Measurements from ENCODE around the gene MARCHF2.
A peak's percentile ranks its signal among the peaks of the same experiment; 100 is the strongest.

Gene MARCHF2

DNA sequence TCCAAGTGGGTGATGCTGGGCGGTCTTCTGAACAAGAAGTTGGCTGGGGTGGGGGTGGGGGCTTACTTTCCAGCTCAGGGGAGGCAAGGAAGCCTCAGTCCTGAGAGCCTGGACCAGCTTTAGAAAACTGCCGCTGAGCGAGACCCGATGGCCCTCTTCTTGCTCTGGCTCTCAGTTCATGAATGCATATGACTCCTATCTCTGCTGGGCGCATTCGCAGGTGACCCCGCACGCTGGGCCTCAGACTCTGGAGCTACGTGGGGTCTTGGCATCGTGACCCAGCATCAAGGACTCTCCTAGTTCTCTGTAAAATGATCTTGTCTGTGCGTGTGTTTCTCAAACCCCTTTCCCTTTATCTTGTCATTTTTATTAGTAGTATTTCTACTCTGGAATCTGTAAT, 69.6 kb downstream of the MARCHF2 start:
- FAIRE-seq (no peak), DNase-seq (ENCODE audit: insufficient read length, low spot score) (no peak)
- TF ChIP-seq POLR2A (IDR thresholded peaks at IDR 0.05; ENCODE audit: low read depth, low read length) (no peak), SPI1 (IDR thresholded peaks at IDR 0.05; ENCODE audit: low read depth, low read length) (no peak), POLR2AphosphoS5 (IDR thresholded peaks at IDR 0.05; ENCODE audit: low read depth, low read length) (no peak), POU2F2 (IDR thresholded peaks at IDR 0.05; ENCODE audit: low read depth, low read length) (no peak), TAF1 (IDR thresholded peaks at IDR 0.05; ENCODE audit: low read depth, low read length) (no peak), PAX5 (IDR thresholded peaks at IDR 0.05; ENCODE audit: insufficient read depth, low read length, severe bottlenecking) (no peak)

DNA sequence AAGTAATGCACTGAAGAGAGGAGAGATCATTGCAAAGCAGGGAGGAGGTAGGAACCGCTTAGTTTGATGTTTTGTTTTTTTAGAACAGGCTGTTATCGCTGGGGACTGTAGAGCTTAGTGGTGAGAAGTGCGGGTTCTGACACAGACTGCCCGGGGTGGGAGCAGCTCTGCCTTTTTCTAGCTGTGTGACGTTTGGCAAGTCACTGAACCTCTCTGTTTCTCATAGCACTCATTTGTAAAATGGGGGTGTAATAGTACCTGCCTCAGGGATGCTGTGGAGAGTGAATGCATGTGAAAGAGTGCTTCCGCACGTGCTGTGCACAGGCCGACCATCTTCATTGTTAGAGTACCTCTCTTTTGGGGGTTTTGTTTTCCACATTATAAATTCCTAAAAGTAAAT, 70.1 kb downstream of the MARCHF2 start:
- FAIRE-seq (no peak), DNase-seq (ENCODE audit: insufficient read length, low spot score) (no peak)
- no peak for TF ChIP-seq POLR2A (IDR thresholded peaks at IDR 0.05; ENCODE audit: low read depth, low read length)
- no peak for TF ChIP-seq POLR2AphosphoS5 (IDR thresholded peaks at IDR 0.05; ENCODE audit: low read depth, low read length)
- TF ChIP-seq POU2F2 (IDR thresholded peaks at IDR 0.05; ENCODE audit: low read depth, low read length): no peak
- no peak for TF ChIP-seq PAX5 (IDR thresholded peaks at IDR 0.05; ENCODE audit: insufficient read depth, low read length, severe bottlenecking)
- TF ChIP-seq TAF1 (IDR thresholded peaks at IDR 0.05; ENCODE audit: low read depth, low read length): no peak
- TF ChIP-seq SPI1 (IDR thresholded peaks at IDR 0.05; ENCODE audit: low read depth, low read length): no peak

DNA sequence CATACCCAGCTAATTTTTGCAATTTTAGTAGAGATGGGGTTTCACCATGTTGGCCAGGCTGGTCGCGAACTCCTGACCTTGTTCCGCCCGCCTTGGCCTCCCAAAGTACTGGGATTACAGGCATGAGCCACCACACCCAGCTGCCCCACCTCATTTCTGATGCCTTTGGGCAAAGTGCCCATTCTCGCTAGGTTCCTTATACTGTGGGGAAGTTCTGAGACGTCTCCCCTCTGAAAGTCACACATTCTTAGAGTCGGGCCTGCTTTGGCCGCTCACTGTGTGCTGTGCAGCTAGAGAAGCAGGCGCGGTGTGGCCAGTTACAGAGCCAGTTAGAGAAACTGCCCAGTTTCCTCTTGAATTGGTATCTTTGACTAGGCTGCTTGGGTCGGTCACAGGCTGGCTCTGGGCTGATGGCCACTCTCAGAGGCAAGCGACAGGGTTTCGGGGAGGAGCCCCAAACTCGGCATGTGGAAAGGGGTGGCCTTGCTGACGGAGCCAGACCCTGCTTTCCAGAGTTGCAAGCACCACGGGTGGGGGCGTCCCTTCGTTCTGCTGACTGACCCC, 71.3 kb downstream of the MARCHF2 start:
- FAIRE-seq (no peak), DNase-seq (ENCODE audit: insufficient read length, low spot score) (no peak)
- TF ChIP-seq POLR2A (IDR thresholded peaks at IDR 0.05; ENCODE audit: low read depth, low read length): no peak
- TF ChIP-seq POU2F2 (IDR thresholded peaks at IDR 0.05; ENCODE audit: low read depth, low read length): no peak
- no peak for TF ChIP-seq POLR2AphosphoS5 (IDR thresholded peaks at IDR 0.05; ENCODE audit: low read depth, low read length)
- TF ChIP-seq TAF1 (IDR thresholded peaks at IDR 0.05; ENCODE audit: low read depth, low read length): no peak
- no peak for TF ChIP-seq SPI1 (IDR thresholded peaks at IDR 0.05; ENCODE audit: low read depth, low read length)
- no peak for TF ChIP-seq PAX5 (IDR thresholded peaks at IDR 0.05; ENCODE audit: insufficient read depth, low read length, severe bottlenecking)

DNA sequence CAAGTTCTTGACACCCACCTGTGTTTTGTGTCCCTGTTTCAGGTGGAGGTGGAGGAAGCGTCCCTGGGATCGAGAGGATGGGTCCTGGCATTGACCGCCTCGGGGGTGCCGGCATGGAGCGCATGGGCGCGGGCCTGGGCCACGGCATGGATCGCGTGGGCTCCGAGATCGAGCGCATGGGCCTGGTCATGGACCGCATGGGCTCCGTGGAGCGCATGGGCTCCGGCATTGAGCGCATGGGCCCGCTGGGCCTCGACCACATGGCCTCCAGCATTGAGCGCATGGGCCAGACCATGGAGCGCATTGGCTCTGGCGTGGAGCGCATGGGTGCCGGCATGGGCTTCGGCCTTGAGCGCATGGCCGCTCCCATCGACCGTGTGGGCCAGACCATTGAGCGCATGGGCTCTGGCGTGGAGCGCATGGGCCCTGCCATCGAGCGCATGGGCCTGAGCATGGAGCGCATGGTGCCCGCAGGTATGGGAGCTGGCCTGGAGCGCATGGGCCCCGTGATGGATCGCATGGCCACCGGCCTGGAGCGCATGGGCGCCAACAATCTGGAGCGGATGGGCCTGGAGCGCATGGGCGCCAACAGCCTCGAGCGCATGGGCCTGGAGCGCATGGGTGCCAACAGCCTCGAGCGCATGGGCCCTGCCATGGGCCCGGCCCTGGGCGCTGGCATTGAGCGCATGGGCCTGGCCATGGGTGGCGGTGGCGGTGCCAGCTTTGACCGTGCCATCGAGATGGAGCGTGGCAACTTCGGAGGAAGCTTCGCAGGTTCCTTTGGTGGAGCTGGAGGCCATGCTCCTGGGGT, 72.7 kb downstream of the MARCHF2 start:
- no peak for DNase-seq (ENCODE audit: insufficient read length, low spot score)
- FAIRE-seq: no peak
- TF ChIP-seq SPI1 (IDR thresholded peaks at IDR 0.05; ENCODE audit: low read depth, low read length): no peak

DNA sequence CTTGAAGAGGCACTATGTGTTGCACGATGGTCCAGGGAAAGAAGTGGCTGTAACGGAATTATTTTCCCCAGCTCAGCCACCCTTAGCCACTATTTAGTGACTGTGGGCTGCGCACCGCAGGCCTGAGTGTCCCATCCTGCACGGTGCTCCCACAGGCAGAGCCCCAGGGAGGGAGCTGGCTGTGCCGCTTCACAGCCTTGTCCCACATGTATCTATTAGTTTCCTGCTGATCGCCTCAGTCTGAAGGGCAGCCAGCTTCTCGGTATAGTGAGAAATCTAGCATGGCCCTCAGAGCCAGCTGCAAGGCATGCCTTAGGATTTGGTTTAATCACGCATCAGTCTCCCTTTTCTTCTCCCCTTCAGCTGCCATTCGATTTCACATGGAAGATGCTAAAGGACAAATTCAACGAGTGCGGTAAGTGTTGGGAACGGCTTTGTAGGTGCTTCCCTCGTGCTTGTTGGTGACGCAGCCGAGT, 73.6 kb downstream of the MARCHF2 start:
- FAIRE-seq: no peak
- DNase-seq (ENCODE audit: insufficient read length, low spot score): no peak
- TF ChIP-seq POLR2A (IDR thresholded peaks at IDR 0.05; ENCODE audit: low read depth, low read length): peak; percentile 56; the same call in 1 of the 2 replicates
- TF ChIP-seq POLR2AphosphoS5 (IDR thresholded peaks at IDR 0.05; ENCODE audit: low read depth, low read length): no peak

- TF ChIP-seq PAX5 (IDR thresholded peaks at IDR 0.05; ENCODE audit: insufficient read depth, low read length, severe bottlenecking): no peak
- peak; percentile 68 for TF ChIP-seq SPI1 (IDR thresholded peaks at IDR 0.05; ENCODE audit: low read depth, low read length)
- DNase-seq (ENCODE audit: insufficient read length, low spot score) (no peak), FAIRE-seq (peak; percentile 84)
Measured at GRCh38 chr19:8487137-8487851, 74.2 kb downstream of the MARCHF2 start.

DNA sequence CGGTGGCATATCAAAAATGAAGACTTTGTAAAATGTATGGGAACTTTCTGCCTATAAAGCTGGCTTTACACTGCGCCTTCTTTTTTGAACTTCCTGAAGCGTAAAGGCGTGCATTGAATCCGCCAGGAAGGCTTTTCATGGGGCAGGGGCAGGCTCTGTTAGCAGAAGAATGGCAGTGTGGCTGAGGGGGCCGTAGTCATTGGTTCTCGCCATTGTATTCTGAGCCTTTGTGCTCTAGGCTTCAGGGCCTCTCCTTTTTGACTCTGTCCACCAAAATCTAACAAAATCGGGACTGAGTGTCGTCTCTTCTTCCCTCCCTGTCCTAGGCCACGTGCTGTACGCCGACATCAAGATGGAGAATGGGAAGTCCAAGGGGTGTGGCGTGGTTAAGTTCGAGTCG, 75.3 kb downstream of the MARCHF2 start:
- TF ChIP-seq POU2F2 (IDR thresholded peaks at IDR 0.05; ENCODE audit: low read depth, low read length): no peak
- TF ChIP-seq TAF1 (IDR thresholded peaks at IDR 0.05; ENCODE audit: low read depth, low read length): no peak
- TF ChIP-seq POLR2AphosphoS5 (IDR thresholded peaks at IDR 0.05; ENCODE audit: low read depth, low read length): no peak
- TF ChIP-seq PAX5 (IDR thresholded peaks at IDR 0.05; ENCODE audit: insufficient read depth, low read length, severe bottlenecking): no peak
- no peak for TF ChIP-seq POLR2A (IDR thresholded peaks at IDR 0.05; ENCODE audit: low read depth, low read length)
- FAIRE-seq (no peak), DNase-seq (ENCODE audit: insufficient read length, low spot score) (no peak)

Data from GM12891 (cell line).